Smooth muscle cell (in vitro differentiated cells): ENCODE results near the gene DENND1A. TPM values are rescaled to one million over a fixed set of nuclear protein-coding genes. Genes with fewer than 3 reads are reported as not detected.
"Not testable (repeated sequence)": the region's sequence is repeated elsewhere in the genome, so short reads cannot be mapped to it uniquely, and the experiment has no call there.

Experiments
- DNase-seq: peaks from one replicate; lab custom pipeline; 2025; ENCODE audit not compliant: unreplicated experiment; lab: John Stamatoyannopoulos, UW
- H2AFZ ChIP-seq: fragments of 200-600 bp; sonication (generic); 2 replicates; pipeline ENCODE4 v1.6.0; 2016; ENCODE audit warnings: antibody characterized with exemption, low read depth, mild to moderate bottlenecking
- H3F3A ChIP-seq: fragments of 200-600 bp; sonication (generic); 2 replicates; pipeline ENCODE4 v1.6.0; 2017; ENCODE audit warnings: antibody characterized with exemption, low read depth
- H3K27ac ChIP-seq: fragments of 200-600 bp; sonication (generic); 2 replicates; pipeline ENCODE4 v1.5.1; 2016; ENCODE audit warnings: low read depth, mild to moderate bottlenecking
- H3K27me3 ChIP-seq: fragments of 200-600 bp; sonication (generic); 2 replicates; pipeline ENCODE4 v1.6.1; 2016; ENCODE audit warnings: low read depth, mild to moderate bottlenecking
- H3K36me3 ChIP-seq: fragments of 200-600 bp; sonication (generic); 2 replicates; pipeline ENCODE4 v1.5.1; 2016; ENCODE audit warnings: low read depth
- H3K4me1 ChIP-seq: fragments of 200-600 bp; sonication (generic); 2 replicates; pipeline ENCODE4 v1.5.1; 2016; ENCODE audit warnings: low read depth
- H3K4me2 ChIP-seq: fragments of 200-600 bp; sonication (generic); 2 replicates; pipeline ENCODE4 v1.6.0; 2016; ENCODE audit warnings: mild to moderate bottlenecking
- H3K4me3 ChIP-seq: fragments of 200-600 bp; sonication (generic); 2 replicates; pipeline ENCODE4 v1.5.1; 2016; ENCODE audit warnings: mild to moderate bottlenecking
- H3K79me2 ChIP-seq: fragments of 200-600 bp; sonication (generic); 2 replicates; pipeline ENCODE4 v1.6.0; 2016; ENCODE audit warnings: low read depth, mild to moderate bottlenecking
- H3K9ac ChIP-seq: fragments of 200-600 bp; sonication (generic); 2 replicates; pipeline ENCODE4 v1.6.0; 2016; ENCODE audit warnings: low read depth
- H3K9me3 ChIP-seq: fragments of 200-600 bp; sonication (generic); replicated peaks from 2 replicates; pipeline ENCODE4 v1.5.1; 2016; ENCODE audit warnings: low read depth
- H4K20me1 ChIP-seq: fragments of 200-600 bp; sonication (generic); 2 replicates; pipeline ENCODE4 v1.6.0; 2016; ENCODE audit warnings: low read depth
- CTCF ChIP-seq: fragments of 200-600 bp; sonication (generic); IDR thresholded peaks from 2 replicates; pipeline ENCODE4 v1.5.1; 2017; ENCODE audit warnings: borderline replicate concordance, mild to moderate bottlenecking, antibody characterized with exemption; ENCODE audit not compliant: insufficient read depth, poor library complexity, severe bottlenecking
- WGBS: methylation state at CpG from one replicate; pipeline ENCODE4 v1.1.7; 2016; ENCODE audit warnings: low lambda C conversion rate; 5-methylcytosine and 5-hydroxymethylcytosine counted together
- polyA plus RNA-seq: library from polyadenylated mRNA; unstranded; fragments of >200 nt; fragmentation: Nextera tagmentation; extraction: Ambion mirVana; gene quantifications from 2 replicates; pipeline ENCODE4 v1.2.1, GENCODE V29; 2016
- total RNA-seq: library from RNA; depleted of rRNA; stranded (reverse); fragments of >200 nt; gene quantifications from 2 replicates; pipeline ENCODE4 v1.2.3, GENCODE V29; 2014

The DENND1A gene
- total and polyA plus RNA-seq, 2 experiments from 2014 or later, result 8.1 to 20.2 TPM

- Histone ChIP-seq H3K9ac (no peak overlapping the region), H3K27me3 (no peaks in the 10 kb centered on the region), H3K4me1 (no peaks in the 10 kb centered on the region), H3K4me2 (no peak overlapping the region), H2AFZ (no peak overlapping the region), H3K79me2 (no peaks in the 10 kb centered on the region), H3K27ac (no peak overlapping the region), H3K4me3 (no peak overlapping the region), H3K9me3 (no peaks in the 10 kb centered on the region), H4K20me1 (peaks cover 5% of the 10 kb centered on the region), H3F3A (no peaks in the 10 kb centered on the region), H3K36me3 (peaks cover 3% of the 10 kb centered on the region)
- no peak for TF ChIP-seq CTCF
- 97% methylated on average over 2 of the region's 2 CpGs for WGBS
- DNase-seq, result no peak
Measured at GRCh38 chr9:123821619-123822018, 108.3 kb downstream of the DENND1A start.

- Histone ChIP-seq H3F3A (no peaks in the 10 kb centered on the region), H3K4me3 (no peak overlapping the region), H3K36me3 (peaks cover 3% of the 10 kb centered on the region), H3K4me2 (no peak overlapping the region), H3K9ac (no peak overlapping the region), H3K27ac (no peak overlapping the region), H3K9me3 (no peaks in the 10 kb centered on the region), H3K79me2 (no peaks in the 10 kb centered on the region), H4K20me1 (peaks cover 5% of the 10 kb centered on the region), H3K27me3 (no peaks in the 10 kb centered on the region), H3K4me1 (no peaks in the 10 kb centered on the region), H2AFZ (no peak overlapping the region)
- WGBS, result 95% methylated on average over 4 of the region's 4 CpGs
- DNase-seq, result no peak
- TF ChIP-seq CTCF, result no peak
Measured at GRCh38 chr9:123820139-123820538, 109.8 kb downstream of the DENND1A start.

GRCh38 chr9:123816817-123817472, 113.0 kb downstream of the DENND1A start:
- no peak overlapping the region for H3K4me3 ChIP-seq
- DNase-seq, result no peak
- H3K27me3 ChIP-seq, result no peaks in the 10 kb centered on the region
- 89% methylated on average over 5 of the region's 5 CpGs for WGBS
- H3K79me2 ChIP-seq, result no peaks in the 10 kb centered on the region
- H3K36me3 ChIP-seq, result no peaks in the 10 kb centered on the region
- H3K4me2 ChIP-seq, result no peak overlapping the region
- H3K9ac ChIP-seq, result no peak overlapping the region
- no peaks in the 10 kb centered on the region for H3K4me1 ChIP-seq
- H4K20me1 ChIP-seq, result peaks cover 5% of the 10 kb centered on the region
- H3K9me3 ChIP-seq, result no peaks in the 10 kb centered on the region
- H2AFZ ChIP-seq, result no peak overlapping the region
- no peaks in the 10 kb centered on the region for H3F3A ChIP-seq
- TF ChIP-seq CTCF, result no peak
- no peak overlapping the region for H3K27ac ChIP-seq

- H3K36me3 ChIP-seq, H4K20me1 ChIP-seq, H3K4me2 ChIP-seq, H3K27me3 ChIP-seq, H3F3A ChIP-seq, H3K79me2 ChIP-seq, H3K27ac ChIP-seq, H3K4me1 ChIP-seq, H3K9ac ChIP-seq, H3K4me3 ChIP-seq, H2AFZ ChIP-seq, DNase-seq, H3K9me3 ChIP-seq: not testable (repeated sequence)
- 95% methylated on average over 5 of the region's 5 CpGs for WGBS
Measured at GRCh38 chr9:123815856-123816255, 114.1 kb downstream of the DENND1A start.
